ENCODE results near the gene NOTCH2NLA.
A peak's percentile ranks its signal among the peaks of the same experiment; 100 is the strongest.
"Not testable (repeated sequence)": the region's sequence is repeated elsewhere in the genome, so short reads cannot be mapped to it uniquely, and the experiment has no call there.

The NOTCH2NLA gene

DNA sequence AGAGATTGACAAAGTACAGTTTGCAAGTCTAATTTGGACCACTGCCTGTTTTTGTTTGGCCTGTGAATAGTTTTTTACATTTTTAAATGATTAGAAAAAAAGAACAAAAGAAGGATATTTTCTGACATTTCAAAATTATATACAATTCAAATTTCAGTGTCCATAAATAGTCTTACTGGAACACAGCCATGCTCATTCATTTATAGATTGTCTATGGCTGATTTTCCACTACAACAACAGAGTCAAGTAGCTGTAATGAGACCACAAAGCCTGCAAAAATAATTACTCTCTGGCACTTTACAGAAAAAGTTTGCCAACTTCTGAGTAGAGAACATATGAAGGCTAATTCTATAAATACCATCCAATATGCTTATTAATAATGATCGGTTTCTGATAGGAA is 61.1 kb downstream of the NOTCH2NLA start:
- DNase-seq (ENCODE audit: low read depth in 3 of 3, low spot score in 1 of 3), result not testable (repeated sequence)

DNA sequence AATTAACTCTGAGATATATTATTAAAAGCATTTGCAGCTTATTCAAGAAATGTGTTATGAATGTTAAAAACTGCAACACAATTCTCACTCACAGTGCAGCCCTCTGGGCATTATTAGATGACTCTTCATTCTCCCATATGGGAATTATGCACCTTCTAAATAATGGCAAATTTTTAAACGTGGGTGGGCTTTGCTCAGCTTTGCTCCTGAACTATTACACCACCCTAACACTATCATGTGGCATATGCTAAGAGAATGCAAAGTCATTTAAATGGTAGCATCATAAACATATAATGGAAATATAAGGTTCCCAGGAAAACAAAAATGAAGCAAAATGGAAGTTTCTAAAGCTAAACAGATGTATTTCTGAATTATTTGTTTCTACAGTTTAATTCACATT is 61.5 kb downstream of the NOTCH2NLA start:
- DNase-seq (ENCODE audit: low read depth in 3 of 3, low spot score in 1 of 3), result not testable (repeated sequence)

DNA sequence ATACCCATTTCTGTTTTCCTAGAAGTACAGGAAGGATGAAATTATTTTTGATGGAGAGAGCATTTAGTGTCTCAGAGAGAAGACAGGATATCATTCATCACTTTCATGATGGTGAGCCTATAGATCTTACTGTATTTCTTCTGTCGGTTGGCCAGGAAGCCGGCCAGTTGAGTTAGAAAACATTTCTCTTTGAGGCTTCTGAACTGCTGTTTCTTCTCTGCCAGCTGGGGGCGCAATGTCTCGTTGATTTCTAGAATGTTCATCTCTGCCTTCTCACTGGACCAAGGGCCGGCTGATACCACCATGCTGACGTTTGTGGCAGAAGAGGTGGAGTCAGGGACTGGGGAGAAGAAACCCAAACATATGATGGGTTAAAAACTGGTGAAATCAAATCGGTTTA is 84.4 kb downstream of the NOTCH2NLA start, which contains the start of gene NBPF10:
TSS of gene NBPF10 (minus strand) at position 340 of the 400 bp plus-strand sequence. CDS start at position 305, 35 bp downstream.
- peak in 1 of 3 donors; percentile 0 for DNase-seq (ENCODE audit: low read depth in 3 of 3, low spot score in 1 of 3)

All from stimulated activated CD4-positive, alpha-beta T cell treated with anti-CD3 and anti-CD28 coated beads, TNF-alpha, amount 100 ng/mL, for 1 hour (primary cell).